GM12875 (cell line): Measurements from ENCODE around the gene ARHGAP11B.
"Not testable (repeated sequence)": the region's sequence is repeated elsewhere in the genome, so short reads cannot be mapped to it uniquely, and the experiment has no call there.

Source experiments
- H3K4me3 ChIP-seq: one replicate; pipeline ENCODE4 v1.5.1; 2011; ENCODE audit warnings: low read depth, low read length, control low read depth
- CTCF ChIP-seq: IDR thresholded peaks from 2 replicates; pipeline ENCODE4 v1.5.1; 2011; ENCODE audit warnings: low read depth, mild to moderate bottlenecking, control low read depth, inconsistent platforms, low read length, moderate library complexity, borderline replicate concordance; ENCODE audit not compliant: insufficient read depth

The ARHGAP11B gene

GRCh38 chr15:30670056-30670455 lies 44.1 kb downstream of the ARHGAP11B start:
- H3K4me3 ChIP-seq, result no peak overlapping the region
- no peak for TF ChIP-seq CTCF

- TF ChIP-seq CTCF, result no peak
- H3K4me3 ChIP-seq, result no peak overlapping the region
Measured at GRCh38 chr15:30671309-30671708, 45.4 kb downstream of the ARHGAP11B start.

GRCh38 chr15:30675126-30675525 lies 49.2 kb downstream of the ARHGAP11B start:
- H3K4me3 ChIP-seq, result no peak overlapping the region
- no peak for TF ChIP-seq CTCF

- not testable (repeated sequence) for H3K4me3 ChIP-seq
Measured at GRCh38 chr15:30675891-30676290, 50.0 kb downstream of the ARHGAP11B start.

GRCh38 chr15:30680997-30681396 lies 55.1 kb downstream of the ARHGAP11B start:
- not testable (repeated sequence) for H3K4me3 ChIP-seq

GRCh38 chr15:30685709-30686285 lies 59.9 kb downstream of the ARHGAP11B start:
- not testable (repeated sequence) for H3K4me3 ChIP-seq

GRCh38 chr15:30686651-30687050 lies 60.7 kb downstream of the ARHGAP11B start:
- H3K4me3 ChIP-seq, result not testable (repeated sequence)
